HepG2 (cell line): ENCODE data around the gene PYGB. TPM values are rescaled to one million over a fixed set of nuclear protein-coding genes. Genes with fewer than 3 reads are reported as not detected.
A peak's percentile ranks its signal among the peaks of the same experiment; 100 is the strongest.

Experiments
- ARID4A ChIP-seq: sonication (generic); formaldehyde crosslinking; IDR thresholded peaks from 2 replicates; pipeline ENCODE4 v1.5.0; 2020; ENCODE audit warnings: mild to moderate bottlenecking, missing genetic modification reagents, borderline replicate concordance
- ATF6 ChIP-seq: sonication (generic); formaldehyde crosslinking; conservative IDR thresholded peaks from 2 replicates; pipeline ENCODE4 v1.4.0; 2020; ENCODE audit warnings: missing genetic modification reagents
- NFYB ChIP-seq: sonication (generic); formaldehyde crosslinking; IDR thresholded peaks from 2 replicates; pipeline ENCODE4 v1.4.0; 2020; ENCODE audit warnings: missing genetic modification reagents
- SRY ChIP-seq: sonication (generic); formaldehyde crosslinking; IDR thresholded peaks from 2 replicates; pipeline ENCODE4 v1.8.0; 2022; ENCODE audit warnings: mild to moderate bottlenecking, missing genetic modification reagents
- ZNF121 ChIP-seq: sonication (generic); formaldehyde crosslinking; IDR thresholded peaks from 2 replicates; pipeline ENCODE4 v1.5.0; 2020; ENCODE audit warnings: mild to moderate bottlenecking, missing genetic modification reagents
- ZNF598 ChIP-seq: sonication (generic); formaldehyde crosslinking; IDR thresholded peaks from 2 replicates; pipeline ENCODE4 v1.5.1; 2020; ENCODE audit warnings: mild to moderate bottlenecking, missing genetic modification reagents, borderline replicate concordance
- polyA plus RNA-seq, 8 experiments: library from polyadenylated mRNA; depleted of rRNA in 3 of 8; stranded (reverse) in 7 of 8; unstranded in 1 of 8; fragments of >200 nt; fragmentation: Illumina TruSeq in 4 of 8; extraction: Trizol in 4 of 8; gene quantifications; 2 replicates each; pipeline versions ENCODE4 v1.2.1 to v1.2.3, GENCODE V29; 2011 to 2016; ENCODE audit warnings: low read depth in 4 of 8, missing spikeins in 1 of 8, mixed read lengths in 1 of 8; ENCODE audit not compliant: insufficient read depth in 1 of 8
- total RNA-seq, 5 experiments: library from RNA; depleted of rRNA; stranded (reverse); fragments of >200 nt; fragmentation: Illumina TruSeq; extraction: Trizol; gene quantifications; 2 replicates each; pipeline ENCODE4 v1.2.3, GENCODE V29; 2016; ENCODE audit warnings: low read depth in 1 of 5
- TF ChIP-seq, protein P1 (sequence below), 2 experiments: fragments of 450-650 bp in 1 of 2; sonication (generic) in 1 of 2; formaldehyde crosslinking in 1 of 2; IDR thresholded peaks; 2 replicates each; pipeline versions ENCODE4 v1.6.1 to v1.8.0; 2016 to 2022; ENCODE audit warnings: antibody characterized with exemption in 1 of 2, mild to moderate bottlenecking in 1 of 2, missing genetic modification reagents in 1 of 2
- TF ChIP-seq, protein P2 (sequence below): sonication (generic); formaldehyde crosslinking; IDR thresholded peaks from 2 replicates; pipeline ENCODE4; 2020; ENCODE audit warnings: missing genetic modification reagents, mild to moderate bottlenecking, borderline replicate concordance

PYGB gene
- total and polyA plus RNA-seq, 2 of the 13 experiments (the other 11 are each of a cell fraction or from before 2014, with no cell fraction given): 24.2 to 86.3 TPM

GRCh38 chr20:25213566-25214425 lies 34.1 kb upstream of the PYGB start (continued):
- no peak for TF ChIP-seq ATF6 (CRISPR knock-in tag)
- TF ChIP-seq, protein P1, sequence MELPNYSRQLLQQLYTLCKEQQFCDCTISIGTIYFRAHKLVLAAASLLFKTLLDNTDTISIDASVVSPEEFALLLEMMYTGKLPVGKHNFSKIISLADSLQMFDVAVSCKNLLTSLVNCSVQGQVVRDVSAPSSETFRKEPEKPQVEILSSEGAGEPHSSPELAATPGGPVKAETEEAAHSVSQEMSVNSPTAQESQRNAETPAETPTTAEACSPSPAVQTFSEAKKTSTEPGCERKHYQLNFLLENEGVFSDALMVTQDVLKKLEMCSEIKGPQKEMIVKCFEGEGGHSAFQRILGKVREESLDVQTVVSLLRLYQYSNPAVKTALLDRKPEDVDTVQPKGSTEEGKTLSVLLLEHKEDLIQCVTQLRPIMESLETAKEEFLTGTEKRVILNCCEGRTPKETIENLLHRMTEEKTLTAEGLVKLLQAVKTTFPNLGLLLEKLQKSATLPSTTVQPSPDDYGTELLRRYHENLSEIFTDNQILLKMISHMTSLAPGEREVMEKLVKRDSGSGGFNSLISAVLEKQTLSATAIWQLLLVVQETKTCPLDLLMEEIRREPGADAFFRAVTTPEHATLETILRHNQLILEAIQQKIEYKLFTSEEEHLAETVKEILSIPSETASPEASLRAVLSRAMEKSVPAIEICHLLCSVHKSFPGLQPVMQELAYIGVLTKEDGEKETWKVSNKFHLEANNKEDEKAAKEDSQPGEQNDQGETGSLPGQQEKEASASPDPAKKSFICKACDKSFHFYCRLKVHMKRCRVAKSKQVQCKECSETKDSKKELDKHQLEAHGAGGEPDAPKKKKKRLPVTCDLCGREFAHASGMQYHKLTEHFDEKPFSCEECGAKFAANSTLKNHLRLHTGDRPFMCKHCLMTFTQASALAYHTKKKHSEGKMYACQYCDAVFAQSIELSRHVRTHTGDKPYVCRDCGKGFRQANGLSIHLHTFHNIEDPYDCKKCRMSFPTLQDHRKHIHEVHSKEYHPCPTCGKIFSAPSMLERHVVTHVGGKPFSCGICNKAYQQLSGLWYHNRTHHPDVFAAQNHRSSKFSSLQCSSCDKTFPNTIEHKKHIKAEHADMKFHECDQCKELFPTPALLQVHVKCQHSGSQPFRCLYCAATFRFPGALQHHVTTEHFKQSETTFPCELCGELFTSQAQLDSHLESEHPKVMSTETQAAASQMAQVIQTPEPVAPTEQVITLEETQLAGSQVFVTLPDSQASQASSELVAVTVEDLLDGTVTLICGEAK (IDR thresholded peaks at IDR 0.05): no peak
- TF ChIP-seq, protein P1 (CRISPR knock-in tag; IDR thresholded peaks at IDR 0.05): no peak
- no peak for TF ChIP-seq ZNF598
- no peak for TF ChIP-seq NFYB (CRISPR knock-in tag)
- TF ChIP-seq, protein P2, sequence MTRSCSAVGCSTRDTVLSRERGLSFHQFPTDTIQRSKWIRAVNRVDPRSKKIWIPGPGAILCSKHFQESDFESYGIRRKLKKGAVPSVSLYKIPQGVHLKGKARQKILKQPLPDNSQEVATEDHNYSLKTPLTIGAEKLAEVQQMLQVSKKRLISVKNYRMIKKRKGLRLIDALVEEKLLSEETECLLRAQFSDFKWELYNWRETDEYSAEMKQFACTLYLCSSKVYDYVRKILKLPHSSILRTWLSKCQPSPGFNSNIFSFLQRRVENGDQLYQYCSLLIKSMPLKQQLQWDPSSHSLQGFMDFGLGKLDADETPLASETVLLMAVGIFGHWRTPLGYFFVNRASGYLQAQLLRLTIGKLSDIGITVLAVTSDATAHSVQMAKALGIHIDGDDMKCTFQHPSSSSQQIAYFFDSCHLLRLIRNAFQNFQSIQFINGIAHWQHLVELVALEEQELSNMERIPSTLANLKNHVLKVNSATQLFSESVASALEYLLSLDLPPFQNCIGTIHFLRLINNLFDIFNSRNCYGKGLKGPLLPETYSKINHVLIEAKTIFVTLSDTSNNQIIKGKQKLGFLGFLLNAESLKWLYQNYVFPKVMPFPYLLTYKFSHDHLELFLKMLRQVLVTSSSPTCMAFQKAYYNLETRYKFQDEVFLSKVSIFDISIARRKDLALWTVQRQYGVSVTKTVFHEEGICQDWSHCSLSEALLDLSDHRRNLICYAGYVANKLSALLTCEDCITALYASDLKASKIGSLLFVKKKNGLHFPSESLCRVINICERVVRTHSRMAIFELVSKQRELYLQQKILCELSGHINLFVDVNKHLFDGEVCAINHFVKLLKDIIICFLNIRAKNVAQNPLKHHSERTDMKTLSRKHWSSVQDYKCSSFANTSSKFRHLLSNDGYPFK (CRISPR knock-in tag): no peak
- TF ChIP-seq ARID4A: no peak
- no peak for TF ChIP-seq SRY (CRISPR knock-in tag)
- TF ChIP-seq ZNF121: peak; percentile 89
